COR-L47 (cell line): ENCODE data around the gene RNASEH2A.
A peak's percentile ranks its signal among the peaks of the same experiment; 100 is the strongest.
"Not testable (repeated sequence)": the region's sequence is repeated elsewhere in the genome, so short reads cannot be mapped to it uniquely, and the experiment has no call there.

ENCODE experiments used
- DNase-seq: peaks from one replicate; lab custom pipeline; 2025; lab: John Stamatoyannopoulos, UW

The RNASEH2A gene

GRCh38 chr19:12793290-12794195 is 12.8 kb upstream of the RNASEH2A start:
- peak; percentile 88 for DNase-seq

- no peak for DNase-seq
These were observed 12.0 kb upstream of the RNASEH2A start for GRCh38 chr19:12794196-12794941.

- no peak for DNase-seq
These were observed 11.4 kb upstream of the RNASEH2A start for GRCh38 chr19:12794971-12795381.

GRCh38 chr19:12796146-12797071 is 10.0 kb upstream of the RNASEH2A start:
- peak; percentile 82 for DNase-seq

- no peak for DNase-seq
These were observed 9.2 kb upstream of the RNASEH2A start for GRCh38 chr19:12797141-12797587.

GRCh38 chr19:12797607-12798006 is 8.8 kb upstream of the RNASEH2A start:
- not testable (repeated sequence) for DNase-seq

GRCh38 chr19:12799742-12800465 is 6.5 kb upstream of the RNASEH2A start:
- DNase-seq = no peak

GRCh38 chr19:12800466-12800770 is 6.0 kb upstream of the RNASEH2A start:
- DNase-seq = no peak

- no peak for DNase-seq
These were observed 5.4 kb upstream of the RNASEH2A start for GRCh38 chr19:12800923-12801465.

- DNase-seq = peak; percentile 86
These were observed 4.7 kb upstream of the RNASEH2A start, which contains the start of the genes PRDX2 and THSD8 for GRCh38 chr19:12801466-12802266. TSS of gene PRDX2 (minus strand) at chr19:12801800. CDS start at chr19:12801261, 539 bp downstream. TSS of gene THSD8 (plus strand) at chr19:12802069. CDS start at chr19:12802072, 3 bp downstream.

GRCh38 chr19:12802267-12803106 is 3.9 kb upstream of the RNASEH2A start:
- no peak for DNase-seq

- no peak for DNase-seq
These were observed 2.3 kb upstream of the RNASEH2A start for GRCh38 chr19:12804051-12804450.

GRCh38 chr19:12815088-12815487 is 8.7 kb downstream of the RNASEH2A start:
- no peak for DNase-seq

- not testable (repeated sequence) for DNase-seq
These were observed 10.8 kb downstream of the RNASEH2A start for GRCh38 chr19:12817188-12817587.

- not testable (repeated sequence) for DNase-seq
These were observed 11.4 kb downstream of the RNASEH2A start for GRCh38 chr19:12817810-12818209.

- DNase-seq = no peak
These were observed 15.4 kb downstream of the RNASEH2A start for GRCh38 chr19:12821761-12822160.

GRCh38 chr19:12825254-12826131 is 19.1 kb downstream of the RNASEH2A start:
- no peak for DNase-seq

- peak; percentile 8 for DNase-seq
These were observed 22.1 kb downstream of the RNASEH2A start for GRCh38 chr19:12828494-12828893.
